Measurements from ENCODE around the gene TFF3.

DNA sequence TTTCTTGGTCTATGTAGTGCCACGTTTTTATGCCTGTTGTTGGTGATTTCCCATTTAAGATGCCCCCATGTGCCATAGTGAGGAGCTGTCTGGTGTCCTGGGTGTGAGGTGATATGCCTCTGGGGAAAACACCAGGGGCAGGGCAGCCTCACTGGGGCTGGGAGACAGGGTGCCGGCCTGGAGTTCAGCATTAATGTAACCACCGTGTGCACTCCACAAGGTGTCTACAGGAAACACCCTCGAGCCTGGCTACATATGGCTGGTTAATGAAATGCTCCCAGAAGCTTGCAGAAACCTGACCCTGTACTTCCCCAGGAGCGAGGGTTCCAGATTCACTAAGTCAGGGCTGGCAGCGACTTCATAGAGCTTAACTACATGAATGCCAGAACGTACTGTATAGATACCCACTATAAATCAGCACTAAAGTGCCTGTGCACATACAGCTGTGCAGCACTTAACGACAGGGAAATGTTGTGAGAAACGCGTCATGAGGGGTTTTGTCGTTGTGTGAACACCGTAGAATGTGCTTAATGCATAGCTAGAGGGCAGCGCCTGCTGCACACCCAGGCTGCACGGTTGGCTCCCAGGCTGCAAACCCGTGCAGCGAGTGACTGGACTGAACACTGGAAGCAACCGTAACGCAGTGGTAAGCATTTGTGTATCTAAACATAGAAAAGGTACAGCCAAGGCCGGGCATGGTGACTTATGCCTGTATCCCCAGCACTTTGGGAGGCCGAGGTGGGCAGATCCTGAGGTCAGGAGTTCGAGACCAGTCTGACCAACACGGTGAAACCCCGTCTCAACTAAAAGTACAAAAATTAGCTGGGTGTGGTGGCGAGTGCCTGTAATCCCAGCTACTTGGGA is 25.2 kb upstream of the TFF3 start:
- no peak for TF ChIP-seq EZH2 (IDR thresholded peaks at IDR 0.05)
- TF ChIP-seq, protein P1, sequence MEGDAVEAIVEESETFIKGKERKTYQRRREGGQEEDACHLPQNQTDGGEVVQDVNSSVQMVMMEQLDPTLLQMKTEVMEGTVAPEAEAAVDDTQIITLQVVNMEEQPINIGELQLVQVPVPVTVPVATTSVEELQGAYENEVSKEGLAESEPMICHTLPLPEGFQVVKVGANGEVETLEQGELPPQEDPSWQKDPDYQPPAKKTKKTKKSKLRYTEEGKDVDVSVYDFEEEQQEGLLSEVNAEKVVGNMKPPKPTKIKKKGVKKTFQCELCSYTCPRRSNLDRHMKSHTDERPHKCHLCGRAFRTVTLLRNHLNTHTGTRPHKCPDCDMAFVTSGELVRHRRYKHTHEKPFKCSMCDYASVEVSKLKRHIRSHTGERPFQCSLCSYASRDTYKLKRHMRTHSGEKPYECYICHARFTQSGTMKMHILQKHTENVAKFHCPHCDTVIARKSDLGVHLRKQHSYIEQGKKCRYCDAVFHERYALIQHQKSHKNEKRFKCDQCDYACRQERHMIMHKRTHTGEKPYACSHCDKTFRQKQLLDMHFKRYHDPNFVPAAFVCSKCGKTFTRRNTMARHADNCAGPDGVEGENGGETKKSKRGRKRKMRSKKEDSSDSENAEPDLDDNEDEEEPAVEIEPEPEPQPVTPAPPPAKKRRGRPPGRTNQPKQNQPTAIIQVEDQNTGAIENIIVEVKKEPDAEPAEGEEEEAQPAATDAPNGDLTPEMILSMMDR (IDR thresholded peaks at IDR 0.05): no peak
